Liver (tissue), 3 donors: ENCODE data around the gene RHEX.

Experiments used
- ATF3 ChIP-seq: IDR thresholded peaks from 2 replicates; pipeline ENCODE4 v1.6.1; 2016; ENCODE audit warnings: antibody characterized with exemption
- CTCF ChIP-seq: fragments of 150-350 bp; IDR thresholded peaks from 2 replicates; pipeline ENCODE4 v1.5.1; 2017; ENCODE audit warnings: improper control_type of control experiment, low read depth, low read length; ENCODE audit not compliant: missing input control
- EGR1 ChIP-seq, 2 donors: IDR thresholded peaks; 2 replicates each; pipeline ENCODE4 v1.6.1; 2016 to 2018; ENCODE audit warnings: antibody characterized with exemption in 2 of 2, low read depth in 2 of 2
- FOXA2 ChIP-seq: IDR thresholded peaks from 2 replicates; pipeline ENCODE4 v1.6.1; 2016; ENCODE audit warnings: antibody characterized with exemption
- GABPA ChIP-seq, 2 donors: IDR thresholded peaks in 1 of 2; conservative IDR thresholded peaks in 1 of 2; 2 replicates each; pipeline ENCODE4 v1.6.1; 2016; ENCODE audit warnings: antibody characterized with exemption in 2 of 2, mild to moderate bottlenecking in 1 of 2, moderate library complexity in 1 of 2
- JUND ChIP-seq, 2 donors: IDR thresholded peaks; 2 replicates each; pipeline ENCODE4 v1.6.1; 2016; ENCODE audit warnings: antibody characterized with exemption in 2 of 2
- MAX ChIP-seq: IDR thresholded peaks from 2 replicates; pipeline ENCODE4 v1.6.1; 2016; ENCODE audit warnings: antibody characterized with exemption
- RAD21 ChIP-seq, 2 donors: IDR thresholded peaks; 2 replicates each; pipeline ENCODE4 v1.6.1; 2016; ENCODE audit warnings: antibody characterized with exemption in 2 of 2, mild to moderate bottlenecking in 2 of 2
- REST ChIP-seq: IDR thresholded peaks from 2 replicates; pipeline ENCODE4 v1.6.1; 2016; ENCODE audit warnings: antibody characterized with exemption, mild to moderate bottlenecking
- RXRA ChIP-seq, 2 donors: IDR thresholded peaks; 2 replicates each; pipeline ENCODE4 v1.6.1; 2017 to 2018; ENCODE audit warnings: antibody characterized with exemption in 2 of 2, mild to moderate bottlenecking in 1 of 2
- SP1 ChIP-seq: IDR thresholded peaks from 2 replicates; pipeline ENCODE4 v1.6.1; 2018; ENCODE audit warnings: antibody characterized with exemption, mild to moderate bottlenecking
- TAF1 ChIP-seq: conservative IDR thresholded peaks from 2 replicates; pipeline ENCODE4 v1.6.1; 2016; ENCODE audit warnings: antibody characterized with exemption, mild to moderate bottlenecking
- YY1 ChIP-seq: IDR thresholded peaks from 2 replicates; pipeline ENCODE4 v1.6.1; 2016; ENCODE audit warnings: antibody characterized with exemption, mild to moderate bottlenecking
- ZBTB33 ChIP-seq: IDR thresholded peaks from 2 replicates; pipeline ENCODE4 v1.6.1; 2016; ENCODE audit warnings: antibody characterized with exemption
- donor health status: healthy.
- donor health status: healthy.

- TF ChIP-seq YY1 (no peak), GABPA (IDR thresholded peaks at IDR 0.05 in 1 of 2, conservative IDR thresholded peaks at IDR 0.05 in 1 of 2) (no peak), CTCF (no peak), ZBTB33 (no peak), MAX (no peak), TAF1 (no peak), RAD21 (IDR thresholded peaks at IDR 0.05) (no peak), REST (no peak), JUND (IDR thresholded peaks at IDR 0.05) (no peak), SP1 (no peak), ATF3 (no peak), RXRA (IDR thresholded peaks at IDR 0.05) (no peak), EGR1 (IDR thresholded peaks at IDR 0.05; ENCODE audit: low read depth in 2 of 2) (no peak), FOXA2 (no peak)
Measured at GRCh38 chr1:206005778-206006180, 47.2 kb upstream of the RHEX start.
